ENCODE data around the gene HS1BP3.

Gene HS1BP3

DNA sequence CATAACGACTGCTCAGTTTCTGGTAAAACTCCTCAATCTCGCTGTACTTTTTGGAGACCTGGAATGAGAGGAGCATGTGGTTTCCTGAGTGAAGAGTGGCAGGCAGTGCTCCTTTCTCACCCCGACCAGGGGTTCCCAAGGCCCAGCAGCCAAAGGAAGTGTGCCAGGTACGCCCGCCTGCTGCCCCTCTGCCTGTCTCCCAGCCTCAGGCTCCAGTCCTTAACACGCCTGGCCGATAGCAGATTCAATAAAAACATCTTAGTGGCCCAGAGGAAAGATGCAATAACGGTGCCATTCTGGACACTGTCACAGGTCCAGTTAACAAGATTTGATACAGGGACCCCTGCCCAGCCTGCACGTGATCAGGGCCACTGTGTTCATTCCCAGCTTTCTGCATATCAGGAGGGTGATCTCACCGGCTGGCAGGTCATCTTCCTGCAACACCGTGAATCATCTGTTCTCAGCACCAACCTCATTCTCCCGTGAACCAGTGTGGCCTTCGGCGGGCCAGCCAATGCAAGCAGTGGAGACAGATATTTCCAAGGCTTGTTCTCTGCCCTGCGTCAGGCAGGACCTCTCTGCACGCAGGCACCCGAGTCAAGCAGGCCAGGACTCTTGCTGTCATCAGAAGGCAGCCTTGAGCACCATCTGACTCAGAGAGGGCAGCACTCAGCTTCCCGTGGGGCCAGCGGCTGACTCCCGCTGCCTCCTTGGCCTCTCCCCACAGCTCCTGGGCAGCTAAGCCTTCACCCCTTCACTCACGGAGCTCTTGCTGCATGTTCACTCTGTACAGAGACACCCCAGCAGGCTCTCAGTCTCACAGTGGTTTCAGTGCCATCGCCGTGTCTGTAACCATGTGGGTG is 9.5 kb downstream of the HS1BP3 start:
- Histone ChIP-seq H3K9me2 (replicated peaks; ENCODE audit: insufficient read depth, low read length) (no peaks in the 10 kb centered on the region), H2AFZ (ENCODE audit: low read depth, low read length, severe bottlenecking) (no peak overlapping the region), H3F3A (ENCODE audit: insufficient read depth) (no peaks in the 10 kb centered on the region), H3K9me3 (ENCODE audit: insufficient read depth, low read length) (no peaks in the 10 kb centered on the region), H3K36me3 (ENCODE audit: low read length) (no peaks in the 10 kb centered on the region), H3K9ac (ENCODE audit: low read length) (no peak overlapping the region), H3K79me2 (ENCODE audit: insufficient read depth, low read length) (no peaks in the 10 kb centered on the region), H3K27me3 (ENCODE audit: low read length) (no peaks in the 10 kb centered on the region), H4K20me1 (ENCODE audit: low read depth, low read length) (no peaks in the 10 kb centered on the region), H3K4me3 (ENCODE audit: insufficient read depth, low read length, poor library complexity, severe bottlenecking) (no peak overlapping the region), H3K27ac (ENCODE audit: low read depth, low read length) (no peak overlapping the region), H3K4me2 (ENCODE audit: low read depth, low read length, poor library complexity, severe bottlenecking) (no peak overlapping the region)
- no peak for TF ChIP-seq EZH2phosphoT487 (conservative IDR thresholded peaks at IDR 0.05; ENCODE audit: low read length)
- TF ChIP-seq, protein P1, sequence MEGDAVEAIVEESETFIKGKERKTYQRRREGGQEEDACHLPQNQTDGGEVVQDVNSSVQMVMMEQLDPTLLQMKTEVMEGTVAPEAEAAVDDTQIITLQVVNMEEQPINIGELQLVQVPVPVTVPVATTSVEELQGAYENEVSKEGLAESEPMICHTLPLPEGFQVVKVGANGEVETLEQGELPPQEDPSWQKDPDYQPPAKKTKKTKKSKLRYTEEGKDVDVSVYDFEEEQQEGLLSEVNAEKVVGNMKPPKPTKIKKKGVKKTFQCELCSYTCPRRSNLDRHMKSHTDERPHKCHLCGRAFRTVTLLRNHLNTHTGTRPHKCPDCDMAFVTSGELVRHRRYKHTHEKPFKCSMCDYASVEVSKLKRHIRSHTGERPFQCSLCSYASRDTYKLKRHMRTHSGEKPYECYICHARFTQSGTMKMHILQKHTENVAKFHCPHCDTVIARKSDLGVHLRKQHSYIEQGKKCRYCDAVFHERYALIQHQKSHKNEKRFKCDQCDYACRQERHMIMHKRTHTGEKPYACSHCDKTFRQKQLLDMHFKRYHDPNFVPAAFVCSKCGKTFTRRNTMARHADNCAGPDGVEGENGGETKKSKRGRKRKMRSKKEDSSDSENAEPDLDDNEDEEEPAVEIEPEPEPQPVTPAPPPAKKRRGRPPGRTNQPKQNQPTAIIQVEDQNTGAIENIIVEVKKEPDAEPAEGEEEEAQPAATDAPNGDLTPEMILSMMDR (IDR thresholded peaks at IDR 0.05; ENCODE audit: insufficient read depth, low read length, poor library complexity, severe bottlenecking): no peak

- Histone ChIP-seq H3K9me2 (replicated peaks; ENCODE audit: insufficient read depth, low read length) (no peaks in the 10 kb centered on the region), H3F3A (ENCODE audit: insufficient read depth) (no peaks in the 10 kb centered on the region), H3K27ac (ENCODE audit: low read depth, low read length) (no peak overlapping the region), H3K9ac (ENCODE audit: low read length) (no peak overlapping the region), H3K79me2 (ENCODE audit: insufficient read depth, low read length) (no peaks in the 10 kb centered on the region), H4K20me1 (ENCODE audit: low read depth, low read length) (no peaks in the 10 kb centered on the region), H2AFZ (ENCODE audit: low read depth, low read length, severe bottlenecking) (no peak overlapping the region), H3K4me3 (ENCODE audit: insufficient read depth, low read length, poor library complexity, severe bottlenecking) (no peak overlapping the region), H3K9me3 (ENCODE audit: insufficient read depth, low read length) (no peaks in the 10 kb centered on the region), H3K4me2 (ENCODE audit: low read depth, low read length, poor library complexity, severe bottlenecking) (no peak overlapping the region), H3K36me3 (ENCODE audit: low read length) (no peaks in the 10 kb centered on the region), H3K27me3 (ENCODE audit: low read length) (no peaks in the 10 kb centered on the region)
- TF ChIP-seq EZH2phosphoT487 (conservative IDR thresholded peaks at IDR 0.05; ENCODE audit: low read length): no peak
- TF ChIP-seq, protein P1 (IDR thresholded peaks at IDR 0.05; ENCODE audit: insufficient read depth, low read length, poor library complexity, severe bottlenecking): no peak
These were observed 10.3 kb downstream of the HS1BP3 start for GRCh38 chr2:20640411-20641122.

DNA sequence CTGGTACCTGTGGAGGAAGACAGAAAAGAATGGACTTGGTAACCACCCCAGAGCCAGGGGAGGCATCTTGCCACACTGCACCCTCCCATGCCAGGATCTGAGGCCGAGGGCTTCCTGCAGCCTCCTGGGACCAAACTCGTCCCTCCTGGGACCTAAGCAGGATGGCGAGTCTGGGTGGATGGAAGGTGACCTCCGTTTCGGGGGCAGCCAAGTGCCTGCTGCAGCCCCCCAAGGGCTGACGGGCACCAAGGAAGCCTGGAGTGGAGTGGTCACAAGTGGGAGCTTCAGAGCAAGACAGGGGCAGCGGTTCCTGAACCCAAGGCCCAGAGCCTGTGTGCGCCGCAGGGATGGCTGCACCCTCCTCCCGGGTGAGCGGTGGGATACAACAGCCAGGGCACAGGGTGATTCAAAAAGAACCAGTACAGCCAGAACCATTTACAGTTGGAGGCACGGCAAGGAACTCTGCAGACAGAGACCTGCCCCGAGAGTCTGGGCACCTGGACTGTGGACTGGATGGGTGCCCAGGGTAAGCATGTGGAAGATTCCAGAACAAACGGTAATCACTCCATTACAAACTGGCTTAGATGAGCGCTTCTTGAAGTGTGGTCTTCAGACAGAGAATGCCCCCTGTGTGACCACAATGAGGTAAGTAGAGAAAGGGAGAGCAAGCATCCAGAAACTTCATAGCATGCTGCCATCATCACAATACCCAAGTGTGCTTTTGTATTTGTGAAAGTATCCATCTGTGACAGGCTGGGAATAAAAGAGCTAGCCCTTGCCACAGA is 12.1 kb downstream of the HS1BP3 start:
- Histone ChIP-seq H2AFZ (ENCODE audit: low read depth, low read length, severe bottlenecking) (no peak overlapping the region), H3F3A (ENCODE audit: insufficient read depth) (no peaks in the 10 kb centered on the region), H3K36me3 (ENCODE audit: low read length) (no peaks in the 10 kb centered on the region), H3K9ac (ENCODE audit: low read length) (no peak overlapping the region), H3K4me3 (ENCODE audit: insufficient read depth, low read length, poor library complexity, severe bottlenecking) (no peak overlapping the region), H3K9me3 (ENCODE audit: insufficient read depth, low read length) (no peaks in the 10 kb centered on the region), H3K27ac (ENCODE audit: low read depth, low read length) (no peak overlapping the region), H4K20me1 (ENCODE audit: low read depth, low read length) (no peaks in the 10 kb centered on the region), H3K4me2 (ENCODE audit: low read depth, low read length, poor library complexity, severe bottlenecking) (no peak overlapping the region), H3K79me2 (ENCODE audit: insufficient read depth, low read length) (no peaks in the 10 kb centered on the region), H3K27me3 (ENCODE audit: low read length) (no peaks in the 10 kb centered on the region), H3K9me2 (replicated peaks; ENCODE audit: insufficient read depth, low read length) (no peaks in the 10 kb centered on the region)
- TF ChIP-seq, protein P1 (IDR thresholded peaks at IDR 0.05; ENCODE audit: insufficient read depth, low read length, poor library complexity, severe bottlenecking): no peak
- no peak for TF ChIP-seq EZH2phosphoT487 (conservative IDR thresholded peaks at IDR 0.05; ENCODE audit: low read length)
